ENCODE measurements around the gene SLCO4A1. TPM values are rescaled to one million over a fixed set of nuclear protein-coding genes. Genes with fewer than 3 reads are reported as not detected.
A peak's percentile ranks its signal among the peaks of the same experiment; 100 is the strongest.

Gene SLCO4A1
- total RNA-seq, 1 donor from 2014 or later: 1.4 TPM

GRCh38 chr20:62622877-62623487 lies 19.3 kb upstream of the SLCO4A1 start:
- peaks cover 8% of the 10 kb centered on the region for H3K27me3 Mint-ChIP-seq (ENCODE audit: unreplicated experiment)
- no peak for TF ChIP-seq CTCF (IDR thresholded peaks at IDR 0.05; ENCODE audit: unreplicated experiment)
- H3K27ac Mint-ChIP-seq (ENCODE audit: unreplicated experiment): no peak overlapping the region
- no peak for DNase-seq (ENCODE audit: low spot score)
- H3K36me3 Mint-ChIP-seq (ENCODE audit: low read depth, unreplicated experiment): no peaks in the 10 kb centered on the region
- peaks cover 7% of the 10 kb centered on the region for H3K4me1 Mint-ChIP-seq (ENCODE audit: unreplicated experiment)
- H3K4me3 Mint-ChIP-seq (ENCODE audit: unreplicated experiment): no peak overlapping the region
- no peaks in the 10 kb centered on the region for H3K9me3 Mint-ChIP-seq (ENCODE audit: unreplicated experiment)

DNA sequence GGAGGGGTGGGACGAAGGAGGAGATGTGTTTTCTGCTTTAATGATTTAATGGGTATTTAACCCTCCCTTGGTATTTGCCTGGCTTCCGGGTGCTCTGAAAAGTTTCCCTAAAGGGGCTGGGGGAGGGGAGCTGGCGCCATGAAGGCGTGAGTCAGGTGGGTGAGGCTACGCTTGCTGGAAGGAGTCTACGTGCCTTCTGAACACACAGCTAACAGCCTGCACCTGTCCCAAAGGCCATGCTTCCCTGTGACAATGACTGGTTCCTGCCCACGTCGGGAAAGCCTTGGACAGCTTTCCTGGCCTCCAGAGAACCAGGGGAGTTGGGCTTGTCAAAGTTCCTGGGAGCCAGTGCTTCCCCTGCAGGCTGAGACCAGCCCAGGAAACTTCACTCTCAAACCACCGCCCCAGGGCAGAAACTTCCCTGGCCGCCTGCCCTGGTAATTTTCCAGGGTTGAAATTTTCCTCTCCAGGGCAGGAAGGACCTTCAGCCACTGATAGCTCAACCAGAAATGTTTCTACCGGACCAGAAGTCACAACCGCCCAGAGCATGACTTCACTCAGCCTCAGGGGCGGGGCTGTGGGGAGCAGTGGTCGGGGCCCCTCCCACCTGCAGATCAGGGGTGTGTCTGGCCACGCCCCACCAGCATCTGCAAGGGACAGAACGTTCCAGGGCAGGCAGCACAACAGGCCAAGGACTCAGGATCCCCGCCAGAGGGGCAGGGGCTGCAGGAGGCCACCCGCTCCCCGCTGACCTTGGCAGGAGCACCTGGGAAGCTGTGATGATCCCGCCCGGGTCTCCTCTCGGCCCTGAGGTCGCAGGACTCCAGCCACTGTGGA lies 18.6 kb upstream of the SLCO4A1 start:
- Mint-ChIP-seq H3K27ac (ENCODE audit: unreplicated experiment) (no peak overlapping the region), H3K9me3 (ENCODE audit: unreplicated experiment) (no peaks in the 10 kb centered on the region), H3K4me3 (ENCODE audit: unreplicated experiment) (no peak overlapping the region), H3K36me3 (ENCODE audit: low read depth, unreplicated experiment) (no peaks in the 10 kb centered on the region), H3K4me1 (ENCODE audit: unreplicated experiment) (peaks cover 7% of the 10 kb centered on the region), H3K27me3 (ENCODE audit: unreplicated experiment) (peaks cover 8% of the 10 kb centered on the region)
- DNase-seq (ENCODE audit: low spot score): peak; percentile 65
- no peak for TF ChIP-seq CTCF (IDR thresholded peaks at IDR 0.05; ENCODE audit: unreplicated experiment)

GRCh38 chr20:62624325-62624690 lies 18.0 kb upstream of the SLCO4A1 start:
- Mint-ChIP-seq H3K4me1 (ENCODE audit: unreplicated experiment) (peaks cover 7% of the 10 kb centered on the region), H3K9me3 (ENCODE audit: unreplicated experiment) (no peaks in the 10 kb centered on the region), H3K27me3 (ENCODE audit: unreplicated experiment) (peaks cover 8% of the 10 kb centered on the region), H3K27ac (ENCODE audit: unreplicated experiment) (no peak overlapping the region), H3K36me3 (ENCODE audit: low read depth, unreplicated experiment) (no peaks in the 10 kb centered on the region), H3K4me3 (ENCODE audit: unreplicated experiment) (no peak overlapping the region)
- TF ChIP-seq CTCF (IDR thresholded peaks at IDR 0.05; ENCODE audit: unreplicated experiment): no peak
- DNase-seq (ENCODE audit: low spot score): no peak

DNA sequence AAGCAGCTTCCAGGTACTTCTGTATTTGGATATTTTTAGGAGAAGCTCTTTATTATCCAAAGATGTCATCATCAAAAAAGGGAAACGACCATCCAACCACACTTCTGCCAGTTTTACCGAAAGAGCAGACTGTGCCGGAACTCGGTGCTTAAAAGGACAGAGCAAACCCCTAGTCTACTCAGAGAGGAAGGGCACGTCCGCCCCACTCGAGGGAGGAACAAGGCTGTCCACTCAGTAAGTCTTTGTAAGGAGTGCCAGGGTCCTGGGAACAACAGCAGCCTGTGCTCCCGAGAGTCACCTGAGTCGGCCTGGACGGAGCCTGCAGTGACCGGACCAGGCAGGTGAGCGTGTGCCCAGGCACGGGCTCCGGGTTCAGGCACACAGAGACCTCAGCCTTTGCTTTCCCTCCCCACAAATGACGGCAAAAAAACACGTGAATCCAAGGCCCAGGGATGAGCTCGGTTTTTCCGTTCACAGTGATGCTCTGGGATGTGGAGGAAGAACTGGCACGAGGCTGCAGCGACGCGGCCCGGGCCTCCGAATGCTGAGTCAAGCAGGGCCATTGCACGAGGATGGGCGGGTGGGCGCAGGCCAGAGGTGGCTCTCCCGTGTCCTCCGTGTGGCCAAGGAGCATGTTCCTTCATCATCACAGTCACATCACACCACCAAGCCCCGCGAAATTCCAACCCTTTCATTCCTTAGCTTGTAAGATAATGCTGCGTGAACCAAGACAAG lies 17.4 kb upstream of the SLCO4A1 start:
- Mint-ChIP-seq H3K4me1 (ENCODE audit: unreplicated experiment) (peaks cover 7% of the 10 kb centered on the region), H3K9me3 (ENCODE audit: unreplicated experiment) (no peaks in the 10 kb centered on the region), H3K27me3 (ENCODE audit: unreplicated experiment) (peaks cover 10% of the 10 kb centered on the region), H3K4me3 (ENCODE audit: unreplicated experiment) (no peak overlapping the region), H3K27ac (ENCODE audit: unreplicated experiment) (no peak overlapping the region), H3K36me3 (ENCODE audit: low read depth, unreplicated experiment) (no peaks in the 10 kb centered on the region)
- DNase-seq (ENCODE audit: low spot score): no peak
- no peak for TF ChIP-seq CTCF (IDR thresholded peaks at IDR 0.05; ENCODE audit: unreplicated experiment)

All from endothelial cell (in vitro differentiated cells).